Stimulated activated CD8-positive, alpha-beta memory T cell treated with anti-CD3 and anti-CD28 coated beads, Interleukin-7, amount 100 ng/mL, for 1 hour (primary cell): ENCODE results near the gene ARF3.

Experiments
- DNase-seq, 2 donors: peaks; one replicate each; pipeline ENCODE4 v3.0.0-alpha.2; 2020; ENCODE audit warnings: low read depth in 2 of 2

The ARF3 gene

GRCh38 chr12:48966177-48966895, 9.0 kb upstream of the ARF3 start:
- no peak for DNase-seq

- no peak for DNase-seq
Measured at GRCh38 chr12:48965298-48965838, 8.1 kb upstream of the ARF3 start.

- no peak for DNase-seq
Measured at GRCh38 chr12:48961801-48962200, 4.5 kb upstream of the ARF3 start.

- no peak for DNase-seq
Measured at GRCh38 chr12:48961331-48961730, 4.0 kb upstream of the ARF3 start.

GRCh38 chr12:48960834-48961233, 3.5 kb upstream of the ARF3 start:
- DNase-seq = no peak

- DNase-seq = no peak
Measured at GRCh38 chr12:48958049-48958388, 732 bp upstream of the ARF3 start.

- DNase-seq = no peak
Measured at GRCh38 chr12:48956279-48957140, 777 bp downstream of the ARF3 start.

GRCh38 chr12:48954841-48955501, 2.3 kb downstream of the ARF3 start:
- DNase-seq = no peak

- DNase-seq = no peak
Measured at GRCh38 chr12:48954061-48954460, 3.2 kb downstream of the ARF3 start.

GRCh38 chr12:48952691-48953090, 4.6 kb downstream of the ARF3 start:
- no peak for DNase-seq

- no peak for DNase-seq
Measured at GRCh38 chr12:48947727-48948126, 9.6 kb downstream of the ARF3 start.

- no peak for DNase-seq
Measured at GRCh38 chr12:48946943-48947342, 10.3 kb downstream of the ARF3 start.

GRCh38 chr12:48946205-48946604, 11.1 kb downstream of the ARF3 start:
- DNase-seq = no peak

- no peak for DNase-seq
Measured at GRCh38 chr12:48943221-48943620, 14.1 kb downstream of the ARF3 start.

- no peak for DNase-seq
Measured at GRCh38 chr12:48940181-48940580, 17.1 kb downstream of the ARF3 start.

GRCh38 chr12:48938805-48939204, 18.5 kb downstream of the ARF3 start:
- no peak for DNase-seq

GRCh38 chr12:48937170-48937569, 20.1 kb downstream of the ARF3 start:
- DNase-seq = no peak

GRCh38 chr12:48936379-48936979, 20.8 kb downstream of the ARF3 start:
- DNase-seq = peak; percentile 55 to 79

- DNase-seq = no peak
Measured at GRCh38 chr12:48934312-48934706, 23.0 kb downstream of the ARF3 start.

- no peak for DNase-seq
Measured at GRCh38 chr12:48933664-48934311, 23.5 kb downstream of the ARF3 start.

GRCh38 chr12:48932878-48933277, 24.4 kb downstream of the ARF3 start:
- DNase-seq = no peak

- no peak for DNase-seq
Measured at GRCh38 chr12:48930475-48930874, 26.8 kb downstream of the ARF3 start.
